GM20431 (cell line): ENCODE results near the gene C16orf96.

Experiments used
- in situ Hi-C: fragments of 300-500 bp; cut with MseI, MboI; formaldehyde crosslinking; loops from one replicate; pipeline ENCODE4 v1.15.0; 2020; ENCODE audit warnings: low sequenced_read_pairs; ENCODE audit not compliant: unreplicated experiment

Gene C16orf96

GRCh38 chr16:4613636-4614570 is 57.8 kb downstream of the C16orf96 start:
- in situ Hi-C loops = no loop called here

GRCh38 chr16:4614571-4615383 is 58.6 kb downstream of the C16orf96 start, which contains the start of gene UBALD1:
TSS of gene UBALD1 (minus strand) at chr16:4614888. CDS start at chr16:4614797, 91 bp downstream.
- in situ Hi-C loops = no loop called here

- in situ Hi-C loops = no loop called here
Observed at GRCh38 chr16:4615384-4616046, 59.4 kb downstream of the C16orf96 start.

GRCh38 chr16:4616047-4616811 is 60.1 kb downstream of the C16orf96 start:
- in situ Hi-C loops = no loop called here

- in situ Hi-C loops = no loop called here
Observed at GRCh38 chr16:4617880-4618279, 61.7 kb downstream of the C16orf96 start.

- in situ Hi-C loops = no loop called here
Observed at GRCh38 chr16:4618645-4619418, 62.7 kb downstream of the C16orf96 start.

GRCh38 chr16:4623593-4623992 is 67.5 kb downstream of the C16orf96 start:
- in situ Hi-C loops = no loop called here

- in situ Hi-C loops = no loop called here
Observed at GRCh38 chr16:4624015-4624826, 68.1 kb downstream of the C16orf96 start, which contains the start of gene MGRN1. TSS of gene MGRN1 (plus strand) at chr16:4624826. CDS start at chr16:4624961, 135 bp downstream.

GRCh38 chr16:4624827-4625559 is 68.9 kb downstream of the C16orf96 start:
- in situ Hi-C loops = no loop called here

GRCh38 chr16:4625560-4626159 is 69.5 kb downstream of the C16orf96 start:
- in situ Hi-C loops = no loop called here

- in situ Hi-C loops = no loop called here
Observed at GRCh38 chr16:4626396-4626795, 70.3 kb downstream of the C16orf96 start.

- in situ Hi-C loops = no loop called here
Observed at GRCh38 chr16:4628283-4628682, 72.1 kb downstream of the C16orf96 start.

GRCh38 chr16:4631444-4631843 is 75.3 kb downstream of the C16orf96 start:
- in situ Hi-C loops = no loop called here

GRCh38 chr16:4633910-4634635 is 77.9 kb downstream of the C16orf96 start:
- in situ Hi-C loops = no loop called here

- in situ Hi-C loops = no loop called here
Observed at GRCh38 chr16:4634768-4635167, 78.6 kb downstream of the C16orf96 start.

- in situ Hi-C loops = no loop called here
Observed at GRCh38 chr16:4636196-4636595, 80.1 kb downstream of the C16orf96 start.
